ENCODE results near the gene EIF4E3.

- TF ChIP-seq EZH2 (IDR thresholded peaks at IDR 0.05; ENCODE audit: low read length, unreplicated experiment) (no peak), CTCF (conservative IDR thresholded peaks at IDR 0.05; ENCODE audit: low read depth, low read length) (no peak), EZH2phosphoT487 (IDR thresholded peaks at IDR 0.05; ENCODE audit: borderline replicate concordance, low read length) (no peak)
Measured at GRCh38 chr3:71680603-71681002, 44.6 kb downstream of the EIF4E3 start.
